ENCODE measurements around the gene PDCD2L.
"Not testable (repeated sequence)": the region's sequence is repeated elsewhere in the genome, so short reads cannot be mapped to it uniquely, and the experiment has no call there.

The PDCD2L gene

GRCh38 chr19:34426096-34426661 lies 22.0 kb downstream of the PDCD2L start:
- DNase-seq = no peak

DNA sequence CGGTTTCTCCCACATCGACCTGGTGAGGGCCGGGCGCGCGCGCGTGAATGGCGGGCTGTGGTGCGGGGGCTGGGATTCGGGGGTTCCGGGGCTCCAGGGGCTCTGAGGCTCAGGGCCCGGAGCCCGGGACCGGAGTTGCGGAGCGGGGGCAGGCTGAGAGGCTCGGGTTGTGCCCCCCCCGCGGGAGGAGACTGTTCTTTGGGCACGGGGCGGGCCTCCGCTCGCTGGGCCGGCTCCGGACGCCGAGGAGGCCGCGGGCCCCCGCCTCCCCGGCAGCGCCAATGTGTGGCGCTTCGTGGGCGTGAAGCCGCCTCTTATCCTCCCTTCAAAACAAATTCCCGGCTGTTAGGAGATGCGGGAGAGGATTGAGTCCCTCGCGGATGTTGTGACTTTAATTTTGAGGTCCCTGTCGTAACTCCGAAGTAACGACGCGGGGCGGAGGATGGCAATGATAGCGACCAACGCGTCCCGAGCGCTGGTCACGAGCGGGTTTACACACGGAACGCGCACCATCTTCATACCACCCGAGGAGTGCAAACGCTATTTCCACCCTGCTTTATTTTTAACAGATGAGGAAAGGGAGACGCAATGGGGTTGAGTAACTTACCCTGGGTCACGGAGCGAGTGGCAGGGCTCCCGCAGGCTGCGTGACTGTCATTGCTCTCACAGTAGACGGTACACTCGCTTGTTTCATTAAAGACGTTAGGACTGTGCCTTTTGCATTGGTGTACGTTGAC lies 24.5 kb downstream of the PDCD2L start:
- DNase-seq = no peak

- DNase-seq = no peak
Observed at GRCh38 chr19:34429553-34429952, 25.4 kb downstream of the PDCD2L start.

GRCh38 chr19:34430738-34431625 lies 26.8 kb downstream of the PDCD2L start:
- DNase-seq = no peak

DNA sequence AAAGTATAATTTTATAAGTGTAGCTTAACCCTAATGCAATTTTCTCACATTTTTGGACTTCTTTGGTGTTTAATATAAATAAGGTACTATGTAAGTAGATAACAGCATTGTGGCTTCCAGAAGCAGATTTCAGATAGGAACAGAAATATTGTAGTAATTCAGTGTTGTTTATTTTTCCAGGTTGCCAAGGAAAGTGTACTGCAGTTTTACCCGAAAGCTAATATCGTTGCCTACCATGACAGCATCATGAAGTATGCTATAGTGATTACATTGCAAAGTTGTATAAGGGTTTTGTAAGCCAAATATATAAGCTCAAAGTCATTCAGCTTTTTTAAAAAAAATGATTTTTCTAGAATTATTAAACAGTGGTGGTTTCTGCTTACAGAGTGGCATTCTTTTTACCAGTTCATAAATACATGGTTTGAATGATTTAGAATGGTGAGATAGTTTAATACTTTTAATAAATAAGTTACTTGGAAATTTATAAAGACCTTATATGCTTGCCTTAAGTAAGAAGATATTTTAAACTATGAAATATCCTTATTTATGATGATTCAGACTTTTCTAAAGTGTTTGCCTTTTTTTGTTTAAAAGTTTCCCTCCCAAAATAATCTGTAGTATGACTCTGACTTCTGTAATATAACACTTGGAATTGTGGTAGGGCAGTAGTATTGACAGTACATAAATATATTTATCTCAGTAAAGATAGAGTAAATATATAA lies 27.6 kb downstream of the PDCD2L start:
- no peak for DNase-seq

DNA sequence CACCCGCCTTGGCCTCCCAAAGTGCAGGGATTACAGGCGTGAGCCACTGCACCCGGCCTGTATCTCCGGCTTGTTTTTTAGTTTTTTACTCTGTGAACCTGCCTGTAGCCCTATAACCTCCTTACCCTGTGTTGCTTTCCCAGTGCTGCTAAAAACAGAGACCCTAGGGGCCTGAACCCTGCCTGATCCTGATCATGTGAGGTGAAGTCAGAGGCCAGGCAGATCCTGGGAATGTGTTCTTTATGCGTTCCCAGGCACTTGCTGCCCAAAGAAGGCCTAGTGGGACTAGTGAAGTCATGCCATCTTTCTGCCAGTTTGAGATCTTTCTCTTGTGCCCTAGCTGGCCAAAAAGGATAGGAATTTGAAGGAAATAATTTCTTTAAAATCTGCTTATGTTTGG lies 28.6 kb downstream of the PDCD2L start:
- DNase-seq = no peak

DNA sequence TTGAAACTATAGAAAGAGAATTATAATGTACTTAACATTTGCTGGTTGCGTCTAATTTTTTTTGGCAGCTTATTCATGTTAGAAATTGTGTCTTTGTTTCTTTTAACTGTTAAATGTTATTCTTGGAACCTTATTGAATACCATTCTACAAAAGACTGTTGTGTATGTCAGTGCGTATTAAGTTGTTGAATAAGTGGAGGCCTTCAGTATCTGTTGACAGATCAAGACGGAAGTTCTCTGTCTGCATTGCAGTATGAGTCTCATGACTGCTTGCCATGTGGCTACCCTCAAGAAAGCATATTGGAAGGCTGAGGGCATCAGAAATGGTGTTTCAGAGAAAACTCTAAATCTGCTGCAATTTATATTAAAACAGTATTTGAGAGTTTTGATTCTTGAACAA lies 32.5 kb downstream of the PDCD2L start:
- no peak for DNase-seq

DNA sequence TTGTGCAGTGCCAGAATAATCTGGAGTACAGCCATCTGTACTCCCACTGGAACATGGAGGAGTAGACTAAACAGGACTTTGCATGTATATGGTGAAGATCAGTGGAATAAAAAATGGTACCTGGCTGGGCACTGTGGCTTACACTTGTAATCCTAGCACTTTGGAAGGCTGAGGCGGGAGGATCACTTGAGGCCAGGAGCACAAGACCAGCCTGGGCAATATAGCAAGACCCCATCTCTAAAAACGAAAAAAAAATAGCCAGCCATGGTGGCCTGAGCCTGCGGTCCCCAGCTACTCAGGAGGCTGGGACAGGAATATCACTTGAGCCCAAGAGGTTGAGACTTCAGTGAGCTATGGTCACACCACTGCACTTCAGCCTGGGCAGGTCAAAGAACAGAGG lies 44.0 kb downstream of the PDCD2L start:
- no peak for DNase-seq

DNA sequence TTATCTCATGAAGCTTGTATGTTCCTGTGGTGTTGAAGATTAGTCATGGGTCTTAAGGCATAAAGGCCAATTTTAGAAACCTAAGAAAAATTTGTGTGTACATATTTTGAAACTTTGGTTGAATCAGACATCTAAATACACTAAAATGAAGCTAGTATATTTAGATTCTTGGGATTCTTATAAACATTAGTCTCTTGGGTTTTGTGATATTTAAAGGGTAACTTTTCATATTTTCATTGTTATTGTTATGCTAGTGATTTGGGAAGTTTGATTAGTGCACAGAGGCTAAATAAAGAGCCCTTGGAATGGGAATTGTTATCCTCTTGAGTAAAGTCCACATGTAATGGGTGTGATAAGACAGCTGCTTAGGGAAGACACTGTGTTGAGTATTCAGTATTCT lies 48.5 kb downstream of the PDCD2L start:
- DNase-seq = no peak

- no peak for DNase-seq
Observed at GRCh38 chr19:34454091-34454490, 49.9 kb downstream of the PDCD2L start.

DNA sequence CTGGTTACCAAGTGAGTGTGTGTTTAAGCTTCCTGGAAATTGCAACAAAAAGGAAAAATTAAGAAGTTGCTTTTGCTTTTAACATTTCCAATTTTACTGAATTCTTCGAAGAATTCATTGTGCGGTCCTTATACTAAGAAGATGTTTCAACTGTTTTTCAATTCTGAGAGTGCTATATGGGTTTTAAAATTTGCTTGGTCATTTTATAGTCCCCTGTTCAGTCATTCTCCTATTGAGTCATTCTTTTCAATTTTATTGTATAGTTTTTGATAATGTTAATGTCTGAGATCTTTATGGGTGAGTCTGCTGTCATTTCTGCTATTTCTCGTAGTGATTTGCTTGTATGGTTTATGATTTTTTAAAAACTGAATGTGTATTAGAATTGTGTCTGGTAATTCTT lies 50.5 kb downstream of the PDCD2L start:
- DNase-seq = no peak

DNA sequence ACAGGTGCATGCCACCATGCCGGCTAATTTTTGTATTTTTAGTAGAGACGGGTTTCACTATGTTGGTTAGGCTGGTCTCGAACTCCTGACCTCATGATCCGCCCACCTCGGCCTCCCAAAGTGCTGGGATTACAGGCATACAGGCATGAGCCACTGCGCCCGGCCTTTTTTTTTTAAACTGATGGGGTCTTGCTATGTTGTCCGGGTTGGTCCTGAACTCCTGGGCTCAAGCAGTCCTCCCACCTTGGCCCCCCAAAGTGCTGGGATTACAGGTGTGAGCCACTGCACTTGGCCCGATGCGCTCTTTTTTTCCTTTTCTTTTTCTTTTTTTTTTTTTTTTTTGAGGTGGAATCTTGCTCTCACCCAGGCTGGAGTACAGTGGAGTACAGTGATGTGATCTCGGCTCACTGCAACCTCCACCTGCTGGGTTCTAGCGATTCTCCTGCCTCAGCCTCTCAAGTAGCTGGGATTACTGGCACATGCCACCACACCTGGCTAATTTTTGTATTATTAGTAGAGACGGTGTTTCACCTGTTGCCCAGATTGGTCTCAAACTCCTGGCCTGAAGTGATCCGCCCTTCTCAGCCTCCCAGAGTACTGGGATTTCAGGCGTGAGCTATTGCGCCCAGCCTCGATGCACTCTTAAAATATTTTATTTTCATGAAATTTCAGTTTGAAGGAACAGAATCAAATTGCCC lies 51.7 kb downstream of the PDCD2L start:
- DNase-seq = not testable (repeated sequence)

GRCh38 chr19:34457446-34457845 lies 53.2 kb downstream of the PDCD2L start:
- DNase-seq = no peak

GRCh38 chr19:34458677-34459076 lies 54.5 kb downstream of the PDCD2L start:
- DNase-seq = no peak

DNA sequence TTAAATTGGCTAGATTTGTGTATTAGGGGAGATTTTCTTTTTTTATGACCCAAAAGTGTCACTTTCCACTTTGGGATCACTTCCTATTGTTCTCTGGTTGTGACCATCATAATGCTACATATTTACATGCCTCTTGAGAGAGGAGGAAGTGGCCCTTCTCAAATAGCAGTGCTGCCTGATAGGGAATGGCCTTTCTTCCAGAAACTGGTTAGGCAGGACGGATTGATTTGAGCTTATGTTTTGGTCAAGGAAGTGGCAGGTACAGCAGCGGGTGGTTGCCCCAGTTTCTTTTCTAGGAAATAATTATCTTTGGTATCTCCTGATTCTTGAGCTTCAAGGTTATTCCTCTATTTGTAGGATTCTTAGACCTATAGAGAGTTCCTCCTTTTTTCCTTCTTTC lies 55.4 kb downstream of the PDCD2L start:
- peak; percentile 84 for DNase-seq

DNA sequence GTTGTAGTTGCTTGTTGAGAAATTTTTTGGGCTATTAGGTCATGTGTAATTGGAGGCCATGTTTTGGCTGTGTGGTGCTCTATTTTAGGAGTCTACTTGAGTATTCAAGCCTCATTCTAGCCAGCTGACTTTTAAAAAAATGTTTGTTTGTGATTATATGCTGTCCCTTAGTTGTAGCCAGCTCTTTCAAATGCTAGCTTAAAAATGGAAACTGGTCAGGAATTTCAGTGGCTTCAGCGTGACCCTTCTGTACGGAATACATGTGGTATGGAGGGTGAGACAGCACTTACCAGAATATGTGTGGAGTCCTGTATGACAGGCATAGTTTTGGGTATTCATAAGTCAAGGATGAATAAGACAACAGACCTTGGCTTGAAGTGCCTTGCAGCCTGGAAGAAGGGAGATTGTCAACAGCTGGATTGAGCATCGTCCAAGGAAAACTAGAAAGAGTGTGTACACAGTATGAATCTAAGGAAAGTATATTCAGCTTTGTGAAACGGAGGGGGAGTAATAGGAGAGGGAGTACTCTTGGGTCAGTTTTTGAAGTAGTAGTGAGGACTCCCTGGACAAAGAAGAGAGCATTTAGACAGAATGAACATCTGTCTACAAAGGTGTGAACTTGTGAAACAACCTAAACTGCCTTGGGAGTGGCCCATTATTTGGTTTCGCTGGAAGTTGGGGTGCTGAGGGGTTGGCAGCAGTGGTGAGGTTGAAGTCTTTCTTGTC lies 57.3 kb downstream of the PDCD2L start:
- DNase-seq = no peak

- not testable (repeated sequence) for DNase-seq
Observed at GRCh38 chr19:34464785-34465184, 60.6 kb downstream of the PDCD2L start.

GRCh38 chr19:34468409-34468808 lies 64.2 kb downstream of the PDCD2L start:
- DNase-seq = no peak

DNA sequence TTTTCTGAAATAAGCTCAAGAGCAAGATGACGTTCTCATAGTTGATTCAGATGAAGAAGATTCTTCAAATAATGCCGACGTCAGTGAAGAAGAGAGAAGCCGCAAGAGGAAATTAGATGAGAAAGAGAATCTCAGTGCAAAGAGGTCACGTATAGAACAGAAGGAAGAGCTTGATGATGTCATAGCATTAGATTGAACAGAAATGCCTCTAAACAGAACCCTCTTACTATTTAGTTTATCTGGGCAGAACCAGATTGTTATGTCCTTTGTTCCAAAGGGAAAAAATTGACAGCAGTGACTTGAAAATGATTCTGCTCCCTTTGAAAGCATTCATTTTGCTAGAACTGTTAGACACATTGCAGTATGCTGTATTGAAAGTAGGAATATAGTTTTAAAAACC lies 64.8 kb downstream of the PDCD2L start:
- DNase-seq = not testable (repeated sequence)

DNA sequence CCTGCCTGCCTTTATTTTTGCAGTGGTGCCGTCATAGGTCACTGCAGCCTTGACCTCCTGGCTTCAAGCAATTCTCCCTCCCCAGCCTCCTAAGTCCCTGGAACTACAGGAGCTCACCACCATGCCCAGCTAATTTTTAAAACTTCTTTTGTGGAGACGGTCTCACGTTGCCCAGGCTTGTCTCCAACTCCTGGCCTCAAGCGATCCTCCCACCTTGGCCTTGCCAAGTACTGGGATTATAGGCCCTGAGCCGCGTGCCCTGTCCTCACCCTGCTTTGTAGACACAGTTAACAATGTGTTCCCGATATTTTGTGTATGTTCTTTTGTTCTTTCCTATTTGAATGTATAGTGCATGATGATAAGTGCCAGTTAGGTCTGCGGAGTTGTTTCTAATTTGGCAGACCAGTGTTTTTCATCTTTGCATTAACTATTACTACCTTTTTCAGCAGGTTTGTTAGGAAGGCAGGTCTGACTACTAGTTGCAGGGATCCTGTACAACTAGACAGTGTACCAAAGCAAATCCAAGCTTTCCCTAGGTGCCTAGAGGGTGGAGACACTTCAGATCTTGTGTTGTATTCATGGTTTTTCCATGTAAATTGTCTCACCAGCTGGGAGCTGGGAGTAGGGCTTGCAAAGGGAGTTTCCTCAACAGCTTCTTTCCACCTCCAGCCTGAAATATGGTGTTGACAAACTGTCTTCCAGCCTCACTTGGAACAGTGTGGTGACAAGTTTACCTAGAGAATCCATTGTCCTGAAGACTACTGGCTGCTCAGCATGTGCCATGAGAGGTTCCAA lies 67.9 kb downstream of the PDCD2L start:
- no peak for DNase-seq

Measured in DMS153 (cell line).